Smooth muscle cell of bladder (primary cell): ENCODE data around the gene TADA2B. TPM values are rescaled to one million over a fixed set of nuclear protein-coding genes. Genes with fewer than 3 reads are reported as not detected.

Experiments
- total RNA-seq: library from RNA; depleted of rRNA; stranded (reverse); fragments of >200 nt; gene quantifications from 2 replicates; pipeline ENCODE4 v1.2.3, GENCODE V29; 2014

The TADA2B gene, protein sequence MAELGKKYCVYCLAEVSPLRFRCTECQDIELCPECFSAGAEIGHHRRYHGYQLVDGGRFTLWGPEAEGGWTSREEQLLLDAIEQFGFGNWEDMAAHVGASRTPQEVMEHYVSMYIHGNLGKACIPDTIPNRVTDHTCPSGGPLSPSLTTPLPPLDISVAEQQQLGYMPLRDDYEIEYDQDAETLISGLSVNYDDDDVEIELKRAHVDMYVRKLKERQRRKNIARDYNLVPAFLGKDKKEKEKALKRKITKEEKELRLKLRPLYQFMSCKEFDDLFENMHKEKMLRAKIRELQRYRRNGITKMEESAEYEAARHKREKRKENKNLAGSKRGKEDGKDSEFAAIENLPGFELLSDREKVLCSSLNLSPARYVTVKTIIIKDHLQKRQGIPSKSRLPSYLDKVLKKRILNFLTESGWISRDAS
- 8.2 and 10.7 TPM in 2 replicates for total RNA-seq

DNA sequence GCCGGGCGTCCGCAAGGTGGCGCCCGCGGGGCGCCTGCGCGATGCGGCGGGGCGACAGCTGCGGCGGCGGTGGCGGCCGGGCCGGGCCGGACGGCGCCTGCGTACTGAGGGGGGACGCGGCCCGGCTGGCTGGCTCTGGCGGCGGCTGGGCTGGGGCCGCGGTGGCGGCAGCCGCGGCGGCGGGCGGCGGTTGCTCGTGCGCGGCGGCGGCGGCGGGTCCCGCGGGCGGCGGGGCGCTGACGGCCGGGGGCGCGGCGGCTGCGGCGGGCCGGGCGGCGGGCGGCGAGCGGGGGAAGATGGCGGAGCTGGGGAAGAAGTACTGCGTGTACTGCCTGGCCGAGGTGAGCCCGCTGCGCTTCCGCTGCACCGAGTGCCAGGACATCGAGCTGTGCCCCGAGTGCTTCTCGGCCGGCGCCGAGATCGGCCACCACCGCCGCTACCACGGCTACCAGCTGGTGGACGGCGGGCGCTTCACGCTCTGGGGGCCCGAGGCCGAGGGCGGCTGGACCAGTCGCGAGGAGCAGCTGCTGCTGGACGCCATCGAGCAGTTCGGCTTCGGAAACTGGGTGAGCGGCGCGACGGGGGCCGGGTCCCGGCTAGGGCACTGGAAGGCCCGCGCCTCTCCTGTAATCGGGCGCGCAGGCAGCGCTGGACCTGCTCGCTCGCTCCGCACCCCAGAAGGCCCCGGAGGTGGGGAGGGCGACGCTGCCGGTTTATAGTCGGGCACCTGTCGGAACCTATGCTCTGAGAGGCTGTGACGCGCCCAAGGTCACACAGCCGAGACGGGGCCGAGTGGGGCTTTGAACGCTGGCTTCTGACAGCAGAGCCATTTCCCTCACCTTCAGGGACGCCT lies at the start of gene TADA2B:
TADA2B (plus strand) TSS at position 89 of the 853 bp plus-strand sequence; CDS start at position 297, 208 bp downstream.

GRCh38 chr4:7067452-7068278 lies 24.5 kb downstream of the TADA2B start, which contains the start of gene GRPEL1:
TSS of gene GRPEL1 (minus strand) at chr4:7068064. CDS start at chr4:7068032, 32 bp downstream.

Other genes with a start within 250 kb of the TADA2B start
- 33.8 and 41.4 TPM in 2 replicates for gene TBC1D14, start 133.5 kb upstream of the TADA2B start, total RNA-seq
- gene GRPEL1, start 24.7 kb downstream of the TADA2B start, total RNA-seq, result 29.4 and 41.4 TPM in 2 replicates
- gene SORCS2, start 149.2 kb downstream of the TADA2B start, total RNA-seq, result 1.1 and 3.8 TPM in 2 replicates